Astrocyte of the spinal cord (primary cell): Measurements from ENCODE around the gene HIVEP3.

Source experiments
- DNase-seq: peaks from one replicate; pipeline ENCODE4 v3.0.0; 2011; ENCODE audit warnings: low read depth, low spot score
- H3K4me3 ChIP-seq: 2 replicates; pipeline ENCODE4 v1.5.1; 2011; ENCODE audit warnings: low read depth, mild to moderate bottlenecking, low read length, moderate library complexity
- in situ Hi-C: cut with HindIII; loops from 2 replicates; pipeline ENCODE4 v1.10.0; 2017; ENCODE audit warnings: low sequenced_read_pairs
- TF ChIP-seq, protein P1 (sequence below): IDR thresholded peaks from 2 replicates; pipeline ENCODE4 v1.5.1; 2012; ENCODE audit warnings: low read depth, mild to moderate bottlenecking, low read length, inconsistent platforms

HIVEP3 gene

DNA sequence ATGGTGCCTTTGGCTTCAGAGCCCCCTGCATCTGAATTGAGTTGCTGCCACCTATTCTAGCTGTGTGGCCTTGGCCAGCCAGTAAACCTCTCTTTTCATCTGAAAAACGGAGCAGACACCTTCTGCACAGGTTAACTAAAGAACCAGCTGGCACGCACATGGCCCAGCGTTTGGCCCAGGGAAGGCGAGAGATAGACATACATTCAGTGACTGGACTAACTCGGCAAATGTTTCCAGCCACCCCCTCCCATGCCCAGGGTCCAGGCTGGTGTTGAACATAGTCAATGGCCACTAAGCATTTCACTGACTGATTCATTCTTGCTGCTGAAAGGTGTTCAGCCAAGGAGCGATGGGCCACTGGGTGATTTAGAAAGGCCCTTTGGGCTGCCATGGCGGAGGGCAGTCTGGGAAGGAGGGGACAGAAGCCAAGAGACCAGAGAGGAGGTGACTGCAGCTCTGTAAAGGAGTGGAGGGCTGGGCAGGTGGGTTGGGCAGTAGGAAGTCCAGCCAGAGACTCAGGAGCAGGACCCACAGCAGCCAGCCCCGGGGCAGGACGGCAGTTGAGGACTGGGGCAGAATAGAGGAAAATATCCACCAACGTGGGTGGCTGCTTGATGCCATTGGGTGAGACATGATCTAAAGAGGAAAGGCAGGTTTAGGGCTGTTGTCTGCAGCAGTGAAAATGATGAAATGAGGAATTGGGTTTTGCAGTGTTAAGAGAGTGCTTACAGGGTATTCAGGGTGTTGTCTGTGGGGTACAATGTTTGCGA is 184.3 kb downstream of the HIVEP3 start:
- no peak for DNase-seq
- TF ChIP-seq, protein P1, sequence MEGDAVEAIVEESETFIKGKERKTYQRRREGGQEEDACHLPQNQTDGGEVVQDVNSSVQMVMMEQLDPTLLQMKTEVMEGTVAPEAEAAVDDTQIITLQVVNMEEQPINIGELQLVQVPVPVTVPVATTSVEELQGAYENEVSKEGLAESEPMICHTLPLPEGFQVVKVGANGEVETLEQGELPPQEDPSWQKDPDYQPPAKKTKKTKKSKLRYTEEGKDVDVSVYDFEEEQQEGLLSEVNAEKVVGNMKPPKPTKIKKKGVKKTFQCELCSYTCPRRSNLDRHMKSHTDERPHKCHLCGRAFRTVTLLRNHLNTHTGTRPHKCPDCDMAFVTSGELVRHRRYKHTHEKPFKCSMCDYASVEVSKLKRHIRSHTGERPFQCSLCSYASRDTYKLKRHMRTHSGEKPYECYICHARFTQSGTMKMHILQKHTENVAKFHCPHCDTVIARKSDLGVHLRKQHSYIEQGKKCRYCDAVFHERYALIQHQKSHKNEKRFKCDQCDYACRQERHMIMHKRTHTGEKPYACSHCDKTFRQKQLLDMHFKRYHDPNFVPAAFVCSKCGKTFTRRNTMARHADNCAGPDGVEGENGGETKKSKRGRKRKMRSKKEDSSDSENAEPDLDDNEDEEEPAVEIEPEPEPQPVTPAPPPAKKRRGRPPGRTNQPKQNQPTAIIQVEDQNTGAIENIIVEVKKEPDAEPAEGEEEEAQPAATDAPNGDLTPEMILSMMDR = no peak
- in situ Hi-C loops = no loop called here
- no peak overlapping the region for H3K4me3 ChIP-seq

DNA sequence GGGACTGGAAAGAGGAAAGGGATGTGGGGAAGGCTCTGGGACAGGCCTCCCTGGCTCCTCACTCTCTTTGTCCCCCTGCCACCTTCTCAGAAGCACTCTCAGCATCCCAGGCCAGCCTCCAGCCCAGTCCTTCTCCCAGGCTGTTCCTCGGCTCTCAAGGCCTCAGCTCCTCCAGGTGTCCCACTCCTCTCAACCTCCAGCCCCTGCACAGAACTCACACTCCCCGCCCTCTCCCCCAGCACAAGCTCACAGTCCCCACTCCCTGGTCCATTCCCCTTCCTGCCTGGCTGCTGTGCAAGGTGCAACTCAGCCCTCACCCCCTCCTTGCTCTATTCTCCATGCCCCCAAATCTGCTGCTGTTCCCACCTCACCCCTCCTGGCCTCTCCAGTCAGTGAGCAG is 185.0 kb downstream of the HIVEP3 start:
- in situ Hi-C loops = no loop called here

DNA sequence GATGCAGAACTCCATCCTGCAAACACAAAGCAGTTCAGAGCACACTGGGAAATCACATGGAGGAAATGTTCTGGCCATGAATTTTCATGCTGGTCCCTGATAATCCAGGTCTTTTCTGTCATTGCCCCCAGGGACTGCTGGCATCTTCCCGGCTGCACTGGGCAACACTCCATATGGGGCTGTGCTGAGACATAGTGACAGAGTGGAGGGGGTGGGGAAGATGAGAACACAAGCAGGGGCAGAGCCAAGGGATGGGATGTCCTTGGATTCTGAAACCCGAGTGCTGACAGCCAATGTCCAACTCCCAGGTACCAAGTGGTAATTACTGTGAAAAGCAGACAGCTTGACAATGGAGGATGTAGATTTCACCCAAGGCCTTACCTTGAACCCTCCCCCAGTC is 185.7 kb downstream of the HIVEP3 start:
- no peak for DNase-seq
- H3K4me3 ChIP-seq = no peak overlapping the region
- in situ Hi-C loops = no loop called here
- TF ChIP-seq, protein P1 = no peak

More for the DNA sequence above, 185.0 kb downstream of the HIVEP3 start:
- H3K4me3 ChIP-seq = no peak overlapping the region
- no peak for DNase-seq
- TF ChIP-seq, protein P1 = no peak

DNA sequence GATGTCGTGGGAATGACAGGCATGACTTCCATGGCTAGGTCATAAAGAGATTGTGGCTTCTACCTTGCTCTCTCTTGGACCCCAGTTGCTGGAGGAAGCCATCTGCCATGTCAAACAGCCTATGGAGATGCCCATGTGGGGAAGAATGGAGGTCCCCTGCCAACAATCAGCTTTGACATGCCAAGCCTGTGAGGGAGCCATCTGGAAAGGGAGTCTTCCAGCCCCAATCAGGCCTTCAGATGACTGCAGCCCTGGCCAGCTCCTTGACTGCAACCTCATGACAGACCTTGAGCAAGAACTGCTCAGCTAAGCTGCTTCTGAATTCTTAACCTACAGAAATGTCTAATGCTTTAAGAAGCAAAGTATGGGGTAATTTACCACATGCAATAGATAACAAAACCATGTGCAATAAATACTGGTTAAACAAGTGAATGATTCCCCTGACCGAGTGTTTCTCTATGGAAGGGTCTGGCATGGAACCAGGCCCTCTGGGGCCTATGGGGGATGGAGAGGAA is 187.1 kb downstream of the HIVEP3 start:
- in situ Hi-C loops = no loop called here
- DNase-seq = no peak
- no peak overlapping the region for H3K4me3 ChIP-seq
- TF ChIP-seq, protein P1 = no peak

DNA sequence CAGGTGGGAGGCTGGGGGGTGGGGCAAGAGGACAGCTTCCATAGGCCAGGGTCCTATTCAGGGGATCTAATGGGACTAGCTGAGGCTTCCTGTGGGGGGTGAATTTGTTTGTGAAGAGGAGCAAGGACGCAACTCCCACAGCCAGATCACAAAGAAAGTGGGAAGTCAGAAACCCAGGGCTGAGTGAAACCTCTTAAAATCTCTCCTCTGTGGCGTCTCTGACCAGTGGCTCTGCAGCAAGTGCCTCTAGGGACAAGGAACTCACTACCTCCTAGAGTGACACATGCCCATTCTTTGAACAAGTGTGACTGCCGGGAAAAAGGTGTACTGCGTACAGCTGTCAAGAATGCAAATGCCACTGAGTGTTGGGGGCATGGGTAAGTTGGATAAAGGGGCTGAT is 187.9 kb downstream of the HIVEP3 start:
- no peak for DNase-seq
- TF ChIP-seq, protein P1 = no peak
- no peak overlapping the region for H3K4me3 ChIP-seq
- in situ Hi-C loops = no loop called here

DNA sequence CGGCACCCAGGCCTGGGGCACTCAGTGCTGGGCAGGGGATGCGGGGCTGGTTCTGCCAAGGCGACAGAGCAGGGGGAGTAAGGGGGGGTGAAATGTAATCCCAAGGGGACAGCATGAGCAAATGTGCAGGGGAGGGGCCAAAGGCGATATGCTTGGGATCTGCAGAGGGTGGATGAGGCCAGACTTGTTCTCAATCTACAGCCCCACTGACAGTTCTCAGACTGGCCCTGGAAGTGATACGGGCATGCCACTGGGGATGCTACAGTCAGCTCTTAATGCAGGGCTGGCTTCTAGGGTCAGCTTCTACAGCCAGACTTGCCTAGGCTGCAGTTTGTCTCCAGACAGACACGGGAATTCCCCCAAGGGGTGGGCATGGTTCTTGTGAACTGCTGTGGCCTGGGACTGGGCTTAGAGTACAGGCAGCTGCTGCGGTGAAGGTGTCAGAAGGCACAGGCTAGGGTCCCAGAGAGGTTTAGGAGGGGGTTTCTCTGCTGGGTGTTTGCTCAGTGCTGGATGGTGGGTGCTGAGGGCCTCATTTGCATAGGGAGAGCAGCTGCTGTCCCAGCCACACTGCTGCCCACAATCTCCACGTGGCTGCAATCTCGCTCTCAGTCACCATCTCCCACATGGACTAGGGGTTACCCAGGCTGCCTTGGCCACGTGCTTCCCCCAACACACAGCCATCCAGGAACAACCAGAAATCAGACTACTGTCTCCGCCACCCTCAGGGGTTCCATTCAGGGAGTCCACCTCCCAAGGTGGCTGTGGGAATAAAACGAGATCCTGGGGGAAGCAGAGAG is 190.1 kb downstream of the HIVEP3 start:
- no peak for DNase-seq
- H3K4me3 ChIP-seq = no peak overlapping the region
- TF ChIP-seq, protein P1 = no peak
- in situ Hi-C loops = no loop called here
